Measurements from ENCODE around the gene SLFN14.

SLFN14 gene

DNA sequence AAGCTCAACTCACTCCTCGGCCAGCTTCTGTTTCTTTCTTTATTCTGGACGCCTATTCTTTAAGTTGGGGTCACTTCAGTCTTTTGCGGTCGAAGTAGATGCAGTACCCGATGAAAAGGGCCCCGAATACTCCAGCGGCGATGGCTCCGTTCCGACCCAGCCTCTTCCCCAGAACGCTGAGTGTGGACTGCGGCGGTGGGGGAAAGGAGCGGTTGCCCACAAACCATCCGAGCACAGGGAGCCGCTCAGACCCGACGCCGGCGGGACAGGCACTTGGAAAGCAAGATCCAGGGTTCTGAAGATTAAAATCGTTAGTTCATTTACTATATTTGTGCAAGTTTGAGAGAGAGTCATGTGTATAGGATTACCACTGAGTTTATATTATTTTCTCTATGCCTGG is 45.6 kb downstream of the SLFN14 start:
- TF ChIP-seq, protein P1, sequence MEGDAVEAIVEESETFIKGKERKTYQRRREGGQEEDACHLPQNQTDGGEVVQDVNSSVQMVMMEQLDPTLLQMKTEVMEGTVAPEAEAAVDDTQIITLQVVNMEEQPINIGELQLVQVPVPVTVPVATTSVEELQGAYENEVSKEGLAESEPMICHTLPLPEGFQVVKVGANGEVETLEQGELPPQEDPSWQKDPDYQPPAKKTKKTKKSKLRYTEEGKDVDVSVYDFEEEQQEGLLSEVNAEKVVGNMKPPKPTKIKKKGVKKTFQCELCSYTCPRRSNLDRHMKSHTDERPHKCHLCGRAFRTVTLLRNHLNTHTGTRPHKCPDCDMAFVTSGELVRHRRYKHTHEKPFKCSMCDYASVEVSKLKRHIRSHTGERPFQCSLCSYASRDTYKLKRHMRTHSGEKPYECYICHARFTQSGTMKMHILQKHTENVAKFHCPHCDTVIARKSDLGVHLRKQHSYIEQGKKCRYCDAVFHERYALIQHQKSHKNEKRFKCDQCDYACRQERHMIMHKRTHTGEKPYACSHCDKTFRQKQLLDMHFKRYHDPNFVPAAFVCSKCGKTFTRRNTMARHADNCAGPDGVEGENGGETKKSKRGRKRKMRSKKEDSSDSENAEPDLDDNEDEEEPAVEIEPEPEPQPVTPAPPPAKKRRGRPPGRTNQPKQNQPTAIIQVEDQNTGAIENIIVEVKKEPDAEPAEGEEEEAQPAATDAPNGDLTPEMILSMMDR (conservative IDR thresholded peaks at IDR 0.05; ENCODE audit: control insufficient read depth, insufficient read depth, low read depth, low read length) = no peak
- no peak overlapping the region for H3K4me3 ChIP-seq (ENCODE audit: control insufficient read depth, low read depth, low read length)
- DNase-seq (ENCODE audit: low read depth) = no peak

GRCh38 chr17:35514564-35514963 is 46.1 kb downstream of the SLFN14 start:
- no peak overlapping the region for H3K4me3 ChIP-seq (ENCODE audit: control insufficient read depth, low read depth, low read length)
- TF ChIP-seq, protein P1 (conservative IDR thresholded peaks at IDR 0.05; ENCODE audit: control insufficient read depth, insufficient read depth, low read depth, low read length) = no peak
- no peak for DNase-seq (ENCODE audit: low read depth)

Measured in fibroblast of mammary gland (primary cell).